Tibial nerve (tissue), 4 donors: ENCODE results near the gene DTL.

ENCODE experiments used
- CTCF ChIP-seq, 5 experiments: fragments of 200-600 bp in 3 of 5; fragments of 450-650 bp in 2 of 5; sonication (generic) in 3 of 5; IDR thresholded peaks; one replicate each; pipeline ENCODE4 v1.5.1; 2016 to 2019; ENCODE audit warnings: antibody characterized with exemption in 5 of 5, mild to moderate bottlenecking in 3 of 5, moderate library complexity in 2 of 5
- EP300 ChIP-seq, 2 donors: sonication (generic); formaldehyde crosslinking; IDR thresholded peaks; one replicate each; pipeline ENCODE4 v1.6.1; 2017; ENCODE audit warnings: antibody characterized with exemption in 2 of 2, mild to moderate bottlenecking in 1 of 2
- POLR2A ChIP-seq, 2 donors: fragments of 450-650 bp; IDR thresholded peaks; one replicate each; pipeline ENCODE4 v1.6.1; 2017; ENCODE audit warnings: antibody characterized with exemption in 2 of 2, mild to moderate bottlenecking in 2 of 2, moderate library complexity in 2 of 2

DNA sequence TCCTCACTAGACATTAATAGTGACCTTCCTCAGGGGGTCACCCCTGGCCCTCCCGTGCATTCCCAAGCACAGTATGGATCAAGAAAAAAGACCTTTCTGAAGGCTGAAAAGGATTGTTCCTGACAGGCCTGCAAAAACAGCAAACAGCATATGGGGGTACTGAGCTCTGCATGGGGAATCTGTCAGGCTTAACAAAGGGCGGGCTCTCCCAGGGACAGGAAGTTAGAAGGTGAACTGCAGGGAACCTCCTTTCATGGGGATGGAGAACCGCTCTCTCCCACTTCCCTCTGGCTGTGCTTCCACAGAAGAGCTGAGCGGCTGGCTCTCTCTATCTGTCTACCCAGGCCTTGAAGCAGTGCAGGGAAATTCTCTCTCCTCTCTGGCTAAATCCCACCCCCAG lies 91.7 kb downstream of the DTL start:
- no peak for TF ChIP-seq CTCF (IDR thresholded peaks at IDR 0.05)
- no peak for TF ChIP-seq POLR2A (IDR thresholded peaks at IDR 0.05)
- TF ChIP-seq EP300 (IDR thresholded peaks at IDR 0.05): no peak
